Neural cell (in vitro differentiated cells): ENCODE measurements around the gene FUNDC1. TPM values are rescaled to one million over a fixed set of nuclear protein-coding genes. Genes with fewer than 3 reads are reported as not detected.

Experiments used
- H2AFZ ChIP-seq: fragments of 200-600, 300-800 bp; sonication (generic), shearing (Covaris generic); 2 replicates; pipeline ENCODE4 v1.6.0; 2014; ENCODE audit warnings: low read depth, mild to moderate bottlenecking, antibody characterized with exemption, low read length, moderate library complexity
- H3F3A ChIP-seq: fragments of 200-600 bp; shearing (Covaris generic); 2 replicates; pipeline ENCODE4 v1.6.1; 2016; ENCODE audit warnings: mild to moderate bottlenecking, moderate library complexity, mixed read lengths, antibody characterized with exemption, low read length; ENCODE audit not compliant: insufficient read depth, poor library complexity, severe bottlenecking
- H3K27ac ChIP-seq: fragments of 200-600, 300-800 bp; sonication (generic), shearing (Covaris generic); 2 replicates; pipeline ENCODE4 v1.5.1; 2014; ENCODE audit warnings: mild to moderate bottlenecking, low read length, moderate library complexity
- H3K27me3 ChIP-seq: fragments of 300-800, 200-600 bp; sonication (generic), shearing (Covaris generic); 2 replicates; pipeline ENCODE4 v1.6.0; 2014; ENCODE audit warnings: mild to moderate bottlenecking, low read depth, low read length, moderate library complexity; ENCODE audit not compliant: insufficient read depth
- H3K36me3 ChIP-seq: fragments of 300-800, 200-600 bp; sonication (generic), shearing (Covaris generic); 2 replicates; pipeline ENCODE4 v1.5.1; 2014; ENCODE audit warnings: mild to moderate bottlenecking, antibody characterized with exemption, low read length, moderate library complexity; ENCODE audit not compliant: insufficient read depth
- H3K4me2 ChIP-seq: fragments of 300-800, 200-600 bp; sonication (generic), shearing (Covaris generic); 2 replicates; pipeline ENCODE4 v1.6.0; 2014; ENCODE audit warnings: mild to moderate bottlenecking, low read length
- H3K4me3 ChIP-seq: fragments of 300-800, 200-600 bp; sonication (generic), shearing (Covaris generic); 2 replicates; pipeline ENCODE4 v1.5.1; 2014; ENCODE audit warnings: mild to moderate bottlenecking, low read length, moderate library complexity
- H3K79me2 ChIP-seq: fragments of 200-600 bp; shearing (Covaris generic); replicated peaks from 2 replicates; pipeline ENCODE4 v1.6.0; 2014; ENCODE audit warnings: mild to moderate bottlenecking, low read length, moderate library complexity; ENCODE audit not compliant: insufficient read depth
- H3K9ac ChIP-seq: fragments of 300-800, 200-600 bp; sonication (generic), shearing (Covaris generic); 2 replicates; pipeline ENCODE4 v1.6.1; 2016; ENCODE audit warnings: mild to moderate bottlenecking, low read length, mixed read lengths
- H3K9me2 ChIP-seq: fragments of 200-600 bp; shearing (Covaris generic); 2 replicates; pipeline ENCODE4 v1.6.1; 2016; ENCODE audit warnings: mild to moderate bottlenecking, low read length, mixed read lengths; ENCODE audit not compliant: insufficient read depth
- H3K9me3 ChIP-seq: fragments of 200-600, 300-800 bp; sonication (generic), shearing (Covaris generic); 2 replicates; pipeline ENCODE4 v1.6.1; 2016; ENCODE audit warnings: mild to moderate bottlenecking, mixed run types, low read length, moderate library complexity, mixed read lengths
- H4K20me1 ChIP-seq: fragments of 200-600 bp; shearing (Covaris generic); 2 replicates; pipeline ENCODE4 v1.6.1; 2016; ENCODE audit warnings: mild to moderate bottlenecking, mixed run types; ENCODE audit not compliant: insufficient read depth
- EP300 ChIP-seq: fragments of 450-650 bp; conservative IDR thresholded peaks from 2 replicates; pipeline ENCODE4 v1.6.1; 2014; ENCODE audit warnings: antibody characterized with exemption, mild to moderate bottlenecking, moderate library complexity; ENCODE audit not compliant: poor library complexity, severe bottlenecking
- EZH2 ChIP-seq: fragments of 200-600, 300-800 bp; shearing (Covaris generic), sonication (generic); IDR thresholded peaks from 2 replicates; pipeline ENCODE4 v1.6.1; 2014; ENCODE audit warnings: antibody characterized with exemption, low read length, borderline replicate concordance, mild to moderate bottlenecking; ENCODE audit not compliant: insufficient read depth, poor library complexity, severe bottlenecking
- MXI1 ChIP-seq: fragments of 450-650 bp; conservative IDR thresholded peaks from 2 replicates; pipeline ENCODE4 v1.6.1; 2014; ENCODE audit warnings: antibody characterized with exemption, mild to moderate bottlenecking; ENCODE audit not compliant: poor library complexity, severe bottlenecking
- POLR2AphosphoS5 ChIP-seq: IDR thresholded peaks from 2 replicates; pipeline ENCODE4 v1.6.1; 2012
- RAD21 ChIP-seq: fragments of 450-650 bp; conservative IDR thresholded peaks from 2 replicates; pipeline ENCODE4 v1.6.1; 2014; ENCODE audit warnings: antibody characterized with exemption, mild to moderate bottlenecking, moderate library complexity
- SMC3 ChIP-seq: fragments of 450-650 bp; conservative IDR thresholded peaks from 2 replicates; pipeline ENCODE4 v1.6.1; 2014; ENCODE audit warnings: antibody characterized with exemption, mild to moderate bottlenecking, moderate library complexity; ENCODE audit not compliant: poor library complexity
- TAF1 ChIP-seq: IDR thresholded peaks from 2 replicates; pipeline ENCODE4 v1.6.1; 2012; ENCODE audit warnings: low read depth
- polyA plus RNA-seq: library from polyadenylated mRNA; depleted of rRNA; stranded (reverse); fragments of >200 nt; gene quantifications from 2 replicates; pipeline ENCODE4 v1.2.3, GENCODE V29; 2014
- TF ChIP-seq, protein P1 (sequence below): IDR thresholded peaks from 2 replicates; pipeline ENCODE4 v1.6.1; 2012; ENCODE audit warnings: borderline replicate concordance
- TF ChIP-seq, protein P2 (sequence below): fragments of 450-650 bp; IDR thresholded peaks from 2 replicates; pipeline ENCODE4 v1.5.1; 2014; ENCODE audit warnings: antibody characterized with exemption, mild to moderate bottlenecking, moderate library complexity; ENCODE audit not compliant: poor library complexity, severe bottlenecking

The FUNDC1 gene
- polyA plus RNA-seq, 1 donor from 2014 or later, result 29.9 TPM

DNA sequence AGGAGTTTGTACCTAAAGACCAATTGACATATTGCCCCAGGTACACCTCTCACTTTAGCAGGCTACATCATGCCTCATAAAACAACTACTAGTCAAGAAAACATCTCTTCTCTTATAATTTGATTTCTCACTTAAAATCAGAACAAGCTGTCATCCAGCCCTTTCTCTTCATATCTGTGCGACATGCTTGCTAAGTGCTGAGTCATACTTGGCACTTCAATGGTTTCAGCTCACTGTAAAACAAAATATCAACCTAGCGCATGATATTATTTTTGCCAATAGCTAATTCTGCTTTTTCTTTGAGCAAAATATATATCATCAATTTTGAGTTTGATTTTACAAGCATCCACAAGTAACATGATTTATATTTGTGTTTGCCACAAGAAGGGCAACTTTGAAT lies 27.9 kb upstream of the FUNDC1 start:
- H4K20me1 ChIP-seq, result no peaks in the 10 kb centered on the region
- no peak overlapping the region for H3K27ac ChIP-seq
- H3K9me2 ChIP-seq, result no peaks in the 10 kb centered on the region
- H3K27me3 ChIP-seq, result no peaks in the 10 kb centered on the region
- no peaks in the 10 kb centered on the region for H3F3A ChIP-seq
- H3K79me2 ChIP-seq, result no peaks in the 10 kb centered on the region
- no peak overlapping the region for H3K4me2 ChIP-seq
- H2AFZ ChIP-seq, result no peak overlapping the region
- H3K4me3 ChIP-seq, result no peak overlapping the region
- no peaks in the 10 kb centered on the region for H3K36me3 ChIP-seq
- H3K9me3 ChIP-seq, result no peaks in the 10 kb centered on the region
- TF ChIP-seq TAF1, result no peak
- no peak for TF ChIP-seq RAD21
- TF ChIP-seq POLR2AphosphoS5, result no peak
- TF ChIP-seq MXI1, result no peak
- TF ChIP-seq SMC3, result no peak
- TF ChIP-seq, protein P1, sequence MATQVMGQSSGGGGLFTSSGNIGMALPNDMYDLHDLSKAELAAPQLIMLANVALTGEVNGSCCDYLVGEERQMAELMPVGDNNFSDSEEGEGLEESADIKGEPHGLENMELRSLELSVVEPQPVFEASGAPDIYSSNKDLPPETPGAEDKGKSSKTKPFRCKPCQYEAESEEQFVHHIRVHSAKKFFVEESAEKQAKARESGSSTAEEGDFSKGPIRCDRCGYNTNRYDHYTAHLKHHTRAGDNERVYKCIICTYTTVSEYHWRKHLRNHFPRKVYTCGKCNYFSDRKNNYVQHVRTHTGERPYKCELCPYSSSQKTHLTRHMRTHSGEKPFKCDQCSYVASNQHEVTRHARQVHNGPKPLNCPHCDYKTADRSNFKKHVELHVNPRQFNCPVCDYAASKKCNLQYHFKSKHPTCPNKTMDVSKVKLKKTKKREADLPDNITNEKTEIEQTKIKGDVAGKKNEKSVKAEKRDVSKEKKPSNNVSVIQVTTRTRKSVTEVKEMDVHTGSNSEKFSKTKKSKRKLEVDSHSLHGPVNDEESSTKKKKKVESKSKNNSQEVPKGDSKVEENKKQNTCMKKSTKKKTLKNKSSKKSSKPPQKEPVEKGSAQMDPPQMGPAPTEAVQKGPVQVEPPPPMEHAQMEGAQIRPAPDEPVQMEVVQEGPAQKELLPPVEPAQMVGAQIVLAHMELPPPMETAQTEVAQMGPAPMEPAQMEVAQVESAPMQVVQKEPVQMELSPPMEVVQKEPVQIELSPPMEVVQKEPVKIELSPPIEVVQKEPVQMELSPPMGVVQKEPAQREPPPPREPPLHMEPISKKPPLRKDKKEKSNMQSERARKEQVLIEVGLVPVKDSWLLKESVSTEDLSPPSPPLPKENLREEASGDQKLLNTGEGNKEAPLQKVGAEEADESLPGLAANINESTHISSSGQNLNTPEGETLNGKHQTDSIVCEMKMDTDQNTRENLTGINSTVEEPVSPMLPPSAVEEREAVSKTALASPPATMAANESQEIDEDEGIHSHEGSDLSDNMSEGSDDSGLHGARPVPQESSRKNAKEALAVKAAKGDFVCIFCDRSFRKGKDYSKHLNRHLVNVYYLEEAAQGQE, result no peak
- TF ChIP-seq EP300, result no peak
- no peak for TF ChIP-seq EZH2
- TF ChIP-seq, protein P2, sequence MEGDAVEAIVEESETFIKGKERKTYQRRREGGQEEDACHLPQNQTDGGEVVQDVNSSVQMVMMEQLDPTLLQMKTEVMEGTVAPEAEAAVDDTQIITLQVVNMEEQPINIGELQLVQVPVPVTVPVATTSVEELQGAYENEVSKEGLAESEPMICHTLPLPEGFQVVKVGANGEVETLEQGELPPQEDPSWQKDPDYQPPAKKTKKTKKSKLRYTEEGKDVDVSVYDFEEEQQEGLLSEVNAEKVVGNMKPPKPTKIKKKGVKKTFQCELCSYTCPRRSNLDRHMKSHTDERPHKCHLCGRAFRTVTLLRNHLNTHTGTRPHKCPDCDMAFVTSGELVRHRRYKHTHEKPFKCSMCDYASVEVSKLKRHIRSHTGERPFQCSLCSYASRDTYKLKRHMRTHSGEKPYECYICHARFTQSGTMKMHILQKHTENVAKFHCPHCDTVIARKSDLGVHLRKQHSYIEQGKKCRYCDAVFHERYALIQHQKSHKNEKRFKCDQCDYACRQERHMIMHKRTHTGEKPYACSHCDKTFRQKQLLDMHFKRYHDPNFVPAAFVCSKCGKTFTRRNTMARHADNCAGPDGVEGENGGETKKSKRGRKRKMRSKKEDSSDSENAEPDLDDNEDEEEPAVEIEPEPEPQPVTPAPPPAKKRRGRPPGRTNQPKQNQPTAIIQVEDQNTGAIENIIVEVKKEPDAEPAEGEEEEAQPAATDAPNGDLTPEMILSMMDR, result no peak
- no peak overlapping the region for H3K9ac ChIP-seq

DNA sequence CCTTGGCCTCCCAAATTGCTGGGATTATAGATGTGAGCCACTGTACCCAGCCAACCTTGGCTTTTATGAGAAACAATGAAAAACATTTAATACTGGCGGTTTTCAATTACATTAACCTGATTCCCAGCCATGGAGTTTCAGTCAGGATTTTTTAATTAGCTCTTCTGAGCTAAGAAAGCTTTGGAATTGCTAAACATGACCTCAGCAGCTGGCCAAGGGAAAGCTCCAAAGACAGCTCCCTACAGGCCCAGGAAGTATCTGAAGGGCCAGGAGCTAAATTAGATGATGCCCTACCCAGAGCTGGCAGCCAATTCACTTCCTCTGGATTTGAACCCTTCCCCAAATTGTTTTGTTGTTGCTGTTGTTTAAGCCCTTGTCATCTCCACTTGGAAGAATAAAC lies 26.5 kb upstream of the FUNDC1 start:
- H3K9ac ChIP-seq, result no peak overlapping the region
- no peak overlapping the region for H3K4me2 ChIP-seq
- H3K27ac ChIP-seq, result no peak overlapping the region
- H2AFZ ChIP-seq, result no peak overlapping the region
- no peaks in the 10 kb centered on the region for H4K20me1 ChIP-seq
- H3K36me3 ChIP-seq, result no peaks in the 10 kb centered on the region
- no peaks in the 10 kb centered on the region for H3K79me2 ChIP-seq
- TF ChIP-seq MXI1, result no peak
- TF ChIP-seq SMC3, result no peak
- TF ChIP-seq EP300, result no peak
- TF ChIP-seq POLR2AphosphoS5, result no peak
- no peak for TF ChIP-seq RAD21
- TF ChIP-seq, protein P2, result no peak
- TF ChIP-seq, protein P1, result no peak
- TF ChIP-seq TAF1, result no peak
- TF ChIP-seq EZH2, result no peak
- H3K9me2 ChIP-seq, result no peaks in the 10 kb centered on the region
- H3K4me3 ChIP-seq, result no peak overlapping the region
- H3K27me3 ChIP-seq, result no peaks in the 10 kb centered on the region
- H3F3A ChIP-seq, result no peaks in the 10 kb centered on the region
- no peaks in the 10 kb centered on the region for H3K9me3 ChIP-seq
